HEK293T (cell line): ENCODE results near the gene VSIG10L.

Experiments
- CTCF ChIA-PET: fragments of 350-600 bp; formaldehyde crosslinking; extraction: SDS; loops from one replicate; lab custom pipeline; 2021; ENCODE audit warnings: antibody characterized with exemption, inconsistent platforms; lab: Yijun Ruan, JAX
- POLR2A ChIA-PET: fragments of 350-600 bp; formaldehyde crosslinking; extraction: SDS; loops from one replicate; lab custom pipeline; 2020; ENCODE audit warnings: antibody characterized with exemption, inconsistent platforms; lab: Yijun Ruan, JAX
- DNase-seq: peaks from one replicate; pipeline ENCODE4 v3.0.0; 2012; ENCODE audit warnings: mixed read lengths; ENCODE audit errors: extremely low spot score
- ARNT ChIP-seq: fragments of 450-650 bp; IDR thresholded peaks from 2 replicates; pipeline ENCODE4 v1.6.1; 2017; ENCODE audit warnings: mild to moderate bottlenecking
- BHLHE40 ChIP-seq: fragments of 450-650 bp; IDR thresholded peaks from 2 replicates; pipeline ENCODE4 v1.6.1; 2016; ENCODE audit warnings: mild to moderate bottlenecking, moderate library complexity, borderline replicate concordance
- CTBP1 ChIP-seq: fragments of 450-650 bp; IDR thresholded peaks from 2 replicates; pipeline ENCODE4 v1.6.1; 2016; ENCODE audit warnings: borderline replicate concordance
- ELF4 ChIP-seq: fragments of 450-650 bp; IDR thresholded peaks from 2 replicates; pipeline ENCODE4 v1.6.1; 2017; ENCODE audit warnings: antibody characterized with exemption
- FOXA1 ChIP-seq: fragments of 450-650 bp; IDR thresholded peaks from 2 replicates; pipeline ENCODE4 v1.6.1; 2016; ENCODE audit warnings: mild to moderate bottlenecking
- FOXK2 ChIP-seq: fragments of 450-650 bp; IDR thresholded peaks from 2 replicates; pipeline ENCODE4 v1.6.1; 2016; ENCODE audit warnings: mild to moderate bottlenecking
- FOXM1 ChIP-seq: fragments of 450-650 bp; IDR thresholded peaks from 2 replicates; pipeline ENCODE4 v1.6.1; 2017; ENCODE audit warnings: mild to moderate bottlenecking, borderline replicate concordance
- HDGF ChIP-seq: fragments of 450-650 bp; IDR thresholded peaks from 2 replicates; pipeline ENCODE4 v1.6.1; 2017; ENCODE audit warnings: antibody characterized with exemption, borderline replicate concordance
- L3MBTL2 ChIP-seq: fragments of 450-650 bp; conservative IDR thresholded peaks from 2 replicates; pipeline ENCODE4 v1.6.1; 2016; ENCODE audit warnings: mild to moderate bottlenecking
- LEF1 ChIP-seq: fragments of 450-650 bp; IDR thresholded peaks from 2 replicates; pipeline ENCODE4 v1.6.1; 2017; ENCODE audit warnings: mild to moderate bottlenecking, borderline replicate concordance
- NFRKB ChIP-seq: fragments of 450-650 bp; IDR thresholded peaks from 2 replicates; pipeline ENCODE4 v1.6.1; 2016; ENCODE audit warnings: mild to moderate bottlenecking, moderate library complexity
- PKNOX1 ChIP-seq: fragments of 450-650 bp; IDR thresholded peaks from 2 replicates; pipeline ENCODE4 v1.6.1; 2016
- SP1 ChIP-seq: fragments of 450-650 bp; IDR thresholded peaks from 2 replicates; pipeline ENCODE4 v1.6.1; 2017
- SUZ12 ChIP-seq: fragments of 450-650 bp; IDR thresholded peaks from 2 replicates; pipeline ENCODE4 v1.6.1; 2016; ENCODE audit warnings: mild to moderate bottlenecking
- TARDBP ChIP-seq: fragments of 450-650 bp; IDR thresholded peaks from 2 replicates; pipeline ENCODE4 v1.6.1; 2016
- ZNF384 ChIP-seq: fragments of 450-650 bp; IDR thresholded peaks from 2 replicates; pipeline ENCODE4 v1.6.1; 2016

VSIG10L gene

GRCh38 chr19:51297406-51297805, 44.5 kb downstream of the VSIG10L start:
- ChIA-PET CTCF (no interaction called here), POLR2A (no interaction called here)
- TF ChIP-seq LEF1 (no peak), BHLHE40 (no peak), L3MBTL2 (no peak), FOXM1 (no peak), ARNT (no peak), PKNOX1 (no peak), SP1 (no peak), SUZ12 (no peak), ELF4 (no peak), CTBP1 (no peak), TARDBP (no peak), NFRKB (no peak), HDGF (no peak), ZNF384 (no peak), FOXK2 (no peak), FOXA1 (no peak)
- no peak for DNase-seq

- no peak for TF ChIP-seq L3MBTL2
- no peak for TF ChIP-seq FOXA1
- DNase-seq: no peak
- CTCF ChIA-PET: no interaction called here
- POLR2A ChIA-PET: no interaction called here
Observed at GRCh38 chr19:51296336-51297093, 45.4 kb downstream of the VSIG10L start.

- TF ChIP-seq ZNF384 (no peak), SP1 (no peak), FOXA1 (no peak), ELF4 (no peak), CTBP1 (no peak), PKNOX1 (no peak), NFRKB (no peak)
- POLR2A ChIA-PET: no interaction called here
- CTCF ChIA-PET: no interaction called here
- DNase-seq: no peak
Observed at GRCh38 chr19:51295382-51296126, 46.4 kb downstream of the VSIG10L start.

- ChIA-PET POLR2A (no interaction called here), CTCF (no interaction called here)
- no peak for DNase-seq
- no peak for TF ChIP-seq PKNOX1
- no peak for TF ChIP-seq ELF4
- TF ChIP-seq SP1: no peak
- TF ChIP-seq FOXA1: no peak
- no peak for TF ChIP-seq CTBP1
- no peak for TF ChIP-seq ZNF384
- TF ChIP-seq TARDBP: no peak
- no peak for TF ChIP-seq FOXM1
- TF ChIP-seq SUZ12: no peak
- no peak for TF ChIP-seq NFRKB
- no peak for TF ChIP-seq L3MBTL2
- no peak for TF ChIP-seq LEF1
- no peak for TF ChIP-seq HDGF
- no peak for TF ChIP-seq BHLHE40
- no peak for TF ChIP-seq FOXK2
- no peak for TF ChIP-seq ARNT
Observed at GRCh38 chr19:51294977-51295375, 47.0 kb downstream of the VSIG10L start.

- CTCF ChIA-PET: no interaction called here
- DNase-seq: no peak
- POLR2A ChIA-PET: no interaction called here
- no peak for TF ChIP-seq SP1
- TF ChIP-seq ARNT: no peak
Observed at GRCh38 chr19:51294211-51294976, 47.5 kb downstream of the VSIG10L start.

- TF ChIP-seq PKNOX1 (no peak), FOXM1 (no peak), FOXA1 (no peak), SP1 (no peak), ARNT (no peak), LEF1 (no peak), TARDBP (no peak), BHLHE40 (no peak), ELF4 (no peak), CTBP1 (no peak), NFRKB (no peak)
- ChIA-PET POLR2A (no interaction called here), CTCF (no interaction called here)
- DNase-seq: no peak
Observed at GRCh38 chr19:51293571-51294210, 48.2 kb downstream of the VSIG10L start.
